IMR-90 (cell line): Measurements from ENCODE around the gene PCDHA4. TPM values are rescaled to one million over a fixed set of nuclear protein-coding genes. Genes with fewer than 3 reads are reported as not detected.
"Not testable (repeated sequence)": the region's sequence is repeated elsewhere in the genome, so short reads cannot be mapped to it uniquely, and the experiment has no call there.

Experiments
- ATAC-seq: fragments of 200-7000 bp; cut with Tn5 transposase; 2 replicates; pipeline ENCODE4 v1.9.1; 2020; ENCODE audit warnings: low read depth, mild to moderate bottlenecking, moderate library complexity
- BruUV-seq: library from RNA; stranded (reverse); fragments of 400-500 nt; replicated peaks from 2 replicates; lab custom pipeline; 2021; lab: Mats Ljungman, UMichigan
- CTCF ChIA-PET: fragments of 300-600 bp; formaldehyde crosslinking; extraction: SDS; loops from one replicate; lab custom pipeline; 2021; ENCODE audit warnings: antibody characterized with exemption; lab: Yijun Ruan, JAX
- POLR2A ChIA-PET: fragments of 300-600 bp; sonication (Branson Sonifier 250); formaldehyde crosslinking; loops from one replicate; lab custom pipeline; 2022; ENCODE audit warnings: antibody characterized with exemption; ENCODE audit not compliant: unreplicated experiment; lab: Charles Lee
- DNase-seq: peaks from one replicate; pipeline ENCODE4 v3.0.0; 2013
- H2AFZ ChIP-seq: replicated peaks from 2 replicates; pipeline ENCODE3; 2013; ENCODE audit warnings: low read length, mild to moderate bottlenecking; ENCODE audit not compliant: poor library complexity
- H2AK5ac ChIP-seq: 2 replicates; pipeline ENCODE4 v1.6.1; 2013; ENCODE audit warnings: low read depth, low read length, inconsistent platforms
- H2AK9ac ChIP-seq: replicated peaks from 2 replicates; pipeline ENCODE3; 2013; ENCODE audit warnings: mild to moderate bottlenecking, low read depth, low read length, moderate library complexity; ENCODE audit not compliant: poor library complexity
- H2BK120ac ChIP-seq: 2 replicates; pipeline ENCODE4 v1.6.1; 2013; ENCODE audit warnings: low read depth, low read length, inconsistent platforms
- H2BK15ac ChIP-seq: 3 replicates; pipeline ENCODE4 v1.6.1; 2013; ENCODE audit warnings: low read depth, low read length, inconsistent platforms
- H2BK20ac ChIP-seq: 2 replicates; pipeline ENCODE4 v1.6.1; 2013; ENCODE audit warnings: low read depth, mild to moderate bottlenecking, inconsistent platforms, low read length, moderate library complexity
- H2BK5ac ChIP-seq: 2 replicates; pipeline ENCODE4 v1.6.1; 2013; ENCODE audit warnings: mild to moderate bottlenecking, low read depth, low read length, inconsistent platforms; ENCODE audit not compliant: poor library complexity, severe bottlenecking
- H3K14ac ChIP-seq: replicated peaks from 2 replicates; pipeline ENCODE4 v1.6.1; 2013; ENCODE audit warnings: low read depth, low read length, inconsistent platforms
- H3K18ac ChIP-seq: 2 replicates; pipeline ENCODE4 v1.6.1; 2013; ENCODE audit warnings: low read depth, low read length, control low read depth
- H3K23ac ChIP-seq: 2 replicates; pipeline ENCODE4 v1.6.1; 2013; ENCODE audit warnings: low read depth, low read length, inconsistent platforms
- H3K27ac ChIP-seq: 2 replicates; pipeline ENCODE4 v1.5.1; 2013; ENCODE audit warnings: mild to moderate bottlenecking, control low read depth, low read length; ENCODE audit not compliant: insufficient read depth
- H3K27me3 ChIP-seq: 2 replicates; pipeline ENCODE4 v1.6.1; 2013; ENCODE audit warnings: low read length; ENCODE audit not compliant: control insufficient read depth, insufficient read depth
- H3K36me3 ChIP-seq: 2 replicates; pipeline ENCODE4 v1.6.1; 2013; ENCODE audit warnings: low read length, mixed read lengths; ENCODE audit not compliant: control insufficient read depth, insufficient read depth
- H3K4ac ChIP-seq: 2 replicates; pipeline ENCODE4 v1.6.1; 2013; ENCODE audit warnings: low read depth, low read length, inconsistent platforms
- H3K4me1 ChIP-seq: 2 replicates; pipeline ENCODE4 v1.6.1; 2013; ENCODE audit warnings: low read length, mixed read lengths; ENCODE audit not compliant: control insufficient read depth, insufficient read depth
- H3K4me2 ChIP-seq: 2 replicates; pipeline ENCODE4 v1.6.1; 2013; ENCODE audit warnings: low read depth, mild to moderate bottlenecking, control low read depth, low read length, moderate library complexity
- H3K4me3 ChIP-seq: 2 replicates; pipeline ENCODE4 v1.5.1; 2013; ENCODE audit warnings: low read depth, mild to moderate bottlenecking, control low read depth, low read length, moderate library complexity; ENCODE audit not compliant: insufficient read depth
- H3K56ac ChIP-seq: 2 replicates; pipeline ENCODE4 v1.6.1; 2013; ENCODE audit warnings: low read length, inconsistent platforms; ENCODE audit not compliant: insufficient read depth; ENCODE audit errors: extremely low read depth
- H3K79me1 ChIP-seq, 2 experiments: 2 replicates each; pipeline ENCODE4 v1.6.1; 2013; ENCODE audit warnings: low read length in 2 of 2, inconsistent platforms in 1 of 2, low read depth in 1 of 2
- H3K9ac ChIP-seq: 2 replicates; pipeline ENCODE4 v1.6.1; 2013; ENCODE audit warnings: low read depth, low read length, control low read depth
- H3K9me1 ChIP-seq: 2 replicates; pipeline ENCODE4 v1.6.1; 2013; ENCODE audit warnings: low read length, inconsistent platforms; ENCODE audit not compliant: insufficient read depth
- H3K9me3 ChIP-seq: 2 replicates; pipeline ENCODE4 v1.6.1; 2013; ENCODE audit warnings: low read length; ENCODE audit not compliant: control insufficient read depth, insufficient read depth
- H4K20me1 ChIP-seq: 2 replicates; pipeline ENCODE4 v1.6.1; 2013; ENCODE audit warnings: low read length, inconsistent platforms; ENCODE audit not compliant: insufficient read depth
- H4K5ac ChIP-seq: 2 replicates; pipeline ENCODE4 v1.6.1; 2013; ENCODE audit warnings: mild to moderate bottlenecking, low read depth, low read length, control low read depth
- H4K8ac ChIP-seq, 2 experiments: 2 replicates each; pipeline ENCODE4 v1.6.1; 2013; ENCODE audit warnings: low read depth in 2 of 2, low read length in 2 of 2, control low read depth in 1 of 2, inconsistent platforms in 1 of 2
- H4K91ac ChIP-seq: 2 replicates; pipeline ENCODE4 v1.6.1; 2013; ENCODE audit warnings: low read depth, low read length, inconsistent platforms; ENCODE audit not compliant: insufficient read depth
- WGBS, 2 experiments: methylation state at CpG; one replicate each; pipeline versions ENCODE4 v1.1.5 to v1.1.7; 2013; ENCODE audit warnings: missing lambda C conversion rate in 2 of 2; ENCODE audit not compliant: insufficient read length in 1 of 2; ENCODE audit errors: extremely low coverage in 2 of 2; 5-methylcytosine and 5-hydroxymethylcytosine counted together
- dilution Hi-C: fragments of 300-500 bp; cut with HindIII; formaldehyde crosslinking; loops from one replicate; pipeline ENCODE4 v1.14.3; 2018; ENCODE audit warnings: low sequenced_read_pairs; ENCODE audit not compliant: unreplicated experiment
- in situ Hi-C: fragments of 300-500 bp; cut with MboI; formaldehyde crosslinking; loops from 3 replicates; pipeline ENCODE4 v1.14.3; 2019; ENCODE audit warnings: low sequenced_read_pairs, inconsistent platforms, mixed read lengths
- intact Hi-C: fragments of 100-400 bp; cut with micrococcal nuclease; formaldehyde crosslinking; loops from 2 replicates; pipeline ENCODE4 v1.10.0; 2022
- polyA plus RNA-seq, 3 experiments: library from polyadenylated mRNA; depleted of rRNA; stranded (reverse); fragments of >200 nt; gene quantifications; 2 replicates each; pipeline ENCODE4 v1.2.3, GENCODE V29; 2012; ENCODE audit warnings: low replicate concordance in 1 of 3
- total RNA-seq: library from RNA; depleted of rRNA; stranded (reverse); fragments of >200 nt; gene quantifications from 2 replicates; pipeline ENCODE4 v1.2.3, GENCODE V29; 2012

Gene PCDHA4
- total and polyA plus RNA-seq, 2 of the 4 experiments (the other 2 are of a cell fraction): under 0.01 to 0.02 TPM

- H3K4me2 ChIP-seq, BruUV-seq, H3K4ac ChIP-seq: not testable (repeated sequence)
Observed at GRCh38 chr5:140787422-140787821, 19.4 kb upstream of the PCDHA4 start.

DNA sequence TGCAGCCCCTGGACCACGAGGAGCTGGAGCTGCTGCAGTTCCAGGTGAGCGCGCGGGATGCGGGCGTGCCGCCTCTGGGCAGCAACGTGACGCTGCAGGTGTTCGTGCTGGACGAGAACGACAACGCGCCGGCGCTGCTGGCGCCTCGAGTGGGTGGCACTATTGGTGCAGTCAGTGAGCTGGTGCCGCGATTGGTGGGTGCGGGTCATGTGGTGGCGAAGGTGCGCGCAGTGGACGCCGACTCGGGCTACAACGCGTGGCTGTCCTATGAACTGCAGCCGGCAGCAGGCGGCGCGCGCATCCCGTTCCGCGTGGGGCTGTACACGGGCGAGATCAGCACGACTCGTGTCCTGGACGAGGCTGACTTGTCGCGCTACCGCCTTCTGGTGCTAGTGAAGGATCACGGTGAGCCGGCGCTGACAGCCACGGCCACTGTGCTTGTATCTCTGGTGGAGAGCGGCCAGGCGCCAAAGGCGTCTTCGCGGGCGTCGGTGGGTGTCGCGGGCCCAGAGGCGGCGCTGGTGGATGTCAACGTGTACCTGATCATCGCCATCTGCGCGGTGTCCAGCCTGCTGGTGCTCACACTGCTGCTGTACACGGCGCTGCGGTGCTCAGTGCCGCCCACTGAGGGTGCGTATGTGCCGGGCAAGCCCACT is 18.9 kb upstream of the PCDHA4 start:
- intact Hi-C loops, H3K27me3 ChIP-seq, H3K27ac ChIP-seq, H3K79me1 ChIP-seq, H3K36me3 ChIP-seq, POLR2A ChIA-PET, H3K4me1 ChIP-seq, H2BK120ac ChIP-seq, H3K4me2 ChIP-seq, H2BK15ac ChIP-seq, ATAC-seq, H3K9ac ChIP-seq, H3K23ac ChIP-seq, H4K20me1 ChIP-seq, in situ Hi-C loops, H3K56ac ChIP-seq, dilution Hi-C loops, H3K4me3 ChIP-seq, H4K8ac ChIP-seq, H4K5ac ChIP-seq, H3K14ac ChIP-seq, CTCF ChIA-PET, BruUV-seq, H2AK5ac ChIP-seq, H2BK20ac ChIP-seq, H3K9me1 ChIP-seq, H2AFZ ChIP-seq, H4K91ac ChIP-seq, H2AK9ac ChIP-seq, H3K4ac ChIP-seq, H3K18ac ChIP-seq, H2BK5ac ChIP-seq, DNase-seq: not testable (repeated sequence)
- WGBS, 2 experiments: 51% methylated on average over 42 of the region's 70 CpGs; no CpG with 5 or more reads in 1 of the 2 experiments
- peaks cover 30% of the 10 kb centered on the region for H3K9me3 ChIP-seq

More at GRCh38 chr5:140787422-140787821, 19.4 kb upstream of the PCDHA4 start:
- H2BK5ac ChIP-seq, dilution Hi-C loops, POLR2A ChIA-PET, H2BK15ac ChIP-seq, H3K4me1 ChIP-seq, H3K36me3 ChIP-seq, H3K23ac ChIP-seq, H2AK9ac ChIP-seq, H4K91ac ChIP-seq, H3K4me3 ChIP-seq, intact Hi-C loops, H3K27me3 ChIP-seq, in situ Hi-C loops, H3K14ac ChIP-seq, H4K5ac ChIP-seq, H3K27ac ChIP-seq, H3K18ac ChIP-seq, H2AFZ ChIP-seq, H4K20me1 ChIP-seq, H4K8ac ChIP-seq, H3K79me1 ChIP-seq, H3K56ac ChIP-seq, DNase-seq, H2BK20ac ChIP-seq, H2BK120ac ChIP-seq, ATAC-seq, H3K9me1 ChIP-seq, H2AK5ac ChIP-seq, H3K9ac ChIP-seq, CTCF ChIA-PET: not testable (repeated sequence)
- H3K9me3 ChIP-seq: peaks cover 33% of the 10 kb centered on the region
- 53% methylated on average over 30 of the region's 44 CpGs; no CpG with 5 or more reads in 1 of the 2 experiments for WGBS, 2 experiments
